Adrenal gland (tissue), 12 donors: ENCODE measurements around the gene FBLN5. TPM values are rescaled to one million over a fixed set of nuclear protein-coding genes. Genes with fewer than 3 reads are reported as not detected.

Experiments used
- DNase-seq, 7 donors: peaks; one replicate each; pipeline ENCODE4 v3.0.0-alpha.2; 2019 to 2020
- H3K27ac ChIP-seq, 5 donors: fragments of 200-600 bp; sonication (generic) in 4 of 5; 1 replicate in 3 of 5; 2 replicates in 2 of 5; pipeline versions ENCODE4 v1.5.1 to v1.8.0; 2016 to 2020; ENCODE audit warnings: mild to moderate bottlenecking in 1 of 5
- H3K27me3 ChIP-seq: fragments of 200-600 bp; 2 replicates; pipeline ENCODE4 v1.8.0; 2021
- H3K36me3 ChIP-seq, 2 donors: fragments of 200-600 bp; replicated peaks in 1 of 2; 1 replicate in 1 of 2; 2 replicates in 1 of 2; pipeline versions ENCODE4 v1.5.1 to v1.8.0; 2018 to 2022
- H3K4me1 ChIP-seq, 2 donors: fragments of 200-600 bp; replicated peaks in 1 of 2; 1 replicate in 1 of 2; 2 replicates in 1 of 2; pipeline versions ENCODE4 v1.5.1 to v1.8.0; 2018 to 2021
- H3K4me3 ChIP-seq, 4 donors: fragments of 200-600 bp; sonication (generic) in 3 of 4; one replicate each; pipeline ENCODE4 v1.5.1; 2016 to 2018
- H3K9me3 ChIP-seq, 3 donors: fragments of 200-600 bp; sonication (generic) in 1 of 3; replicated peaks in 1 of 3; 1 replicate in 2 of 3; 2 replicates in 1 of 3; pipeline versions ENCODE4 v1.5.1 to v1.8.0; 2016 to 2021
- CTCF ChIP-seq, 6 experiments: fragments of 450-650 bp in 4 of 6; fragments of 200-600 bp in 2 of 6; sonication (generic) in 1 of 6; IDR thresholded peaks; 1 replicate in 5 of 6; 2 replicates in 1 of 6; pipeline versions ENCODE4 v1.5.1 to v1.8.0; 2016 to 2021; ENCODE audit warnings: antibody characterized with exemption in 6 of 6, mild to moderate bottlenecking in 2 of 6, moderate library complexity in 1 of 6
- POLR2A ChIP-seq, 2 donors: fragments of 450-650 bp; IDR thresholded peaks; one replicate each; pipeline ENCODE4 v1.6.1; 2017; ENCODE audit warnings: antibody characterized with exemption in 2 of 2, mild to moderate bottlenecking in 2 of 2, moderate library complexity in 1 of 2
- WGBS, 4 donors: extraction: QIAGEN DNeasy Blood & Tissue Kit in 2 of 4; methylation state at CpG; one replicate each; pipeline versions ENCODE4 v1.1.5 to v1.1.7; 2013 to 2017; 5-methylcytosine and 5-hydroxymethylcytosine counted together
- intact Hi-C, 2 donors: fragments of 100-400 bp; cut with DNase I; formaldehyde crosslinking; loops; one replicate each; pipeline versions ENCODE4 v1.14.1 to v1.15.0; 2022 to 2023
- polyA plus RNA-seq, 3 donors: library from polyadenylated mRNA; stranded (reverse); fragments of 200-250 nt in 2 of 3; fragments of 350-450 nt in 1 of 3; fragmentation: Illumina TruSeq in 1 of 3; extraction: RNeasy Lipid Tissue Mini Kit (QIAGEN cat#74804) in 1 of 3; gene quantifications; one replicate each; pipeline ENCODE4 v1.2.3, GENCODE V29; 2013 to 2014
- total RNA-seq, 9 donors: library from RNA; depleted of rRNA in 4 of 9; stranded (reverse); fragments of >200 nt in 4 of 9; fragments of 120-200 nt in 1 of 9; fragmentation: NEBNext Ultra II Directional in 1 of 9; extraction: Animal tissue kit (Norgen Biotek cat#: 25700) in 1 of 9; gene quantifications; one replicate each; pipeline versions ENCODE4 v1.1.0 to v1.2.4, GENCODE V29; 2013 to 2023
- donor health status: healthy with polysubstance abuse.
- donor health status: Bipolar disorder and iron deficiency.
- donor health status: DM: yes; HTN: yes; CAD: no.
- donor health status: DM: no; HTN: no; CAD: no.
- donor health status: DM: no; HTN: no; CAD: no.
- donor health status: DM: yes; HTN: yes; CAD: no.

Gene FBLN5
- total and polyA plus RNA-seq, 12 donors, result 26.0 to 389 (median 125) TPM

- H3K4me3 ChIP-seq, result no peak overlapping the region
- intact Hi-C loops, result no loop called here
- no peaks in the 10 kb centered on the region for H3K36me3 ChIP-seq
- H3K27ac ChIP-seq, result no peak overlapping the region
- H3K27me3 ChIP-seq, result no peaks in the 10 kb centered on the region
- TF ChIP-seq CTCF (IDR thresholded peaks at IDR 0.05) (no peak), POLR2A (IDR thresholded peaks at IDR 0.05) (no peak)
- no peaks in the 10 kb centered on the region for H3K9me3 ChIP-seq
- H3K4me1 ChIP-seq, result no peaks in the 10 kb centered on the region
- 77 to 89% (median 82%) methylated on average over 6 of the region's 6 CpGs for WGBS, 4 donors
- no peak for DNase-seq
These were observed 68.3 kb downstream of the FBLN5 start for GRCh38 chr14:91879196-91879595.

GRCh38 chr14:91878274-91878673, 69.2 kb downstream of the FBLN5 start:
- no peak for TF ChIP-seq CTCF (IDR thresholded peaks at IDR 0.05)
- TF ChIP-seq POLR2A (IDR thresholded peaks at IDR 0.05), result no peak
- no peak for DNase-seq
- intact Hi-C loops, result no loop called here
- Histone ChIP-seq H3K4me3 (no peak overlapping the region), H3K27me3 (no peaks in the 10 kb centered on the region), H3K9me3 (no peaks in the 10 kb centered on the region), H3K27ac (no peak overlapping the region), H3K4me1 (no peaks in the 10 kb centered on the region), H3K36me3 (no peaks in the 10 kb centered on the region)
- WGBS, 4 donors, result 89 to 98% (median 98%) methylated on average over 5 of the region's 5 CpGs

GRCh38 chr14:91877376-91877915, 70.0 kb downstream of the FBLN5 start:
- H3K4me1 ChIP-seq, result no peaks in the 10 kb centered on the region
- TF ChIP-seq POLR2A (IDR thresholded peaks at IDR 0.05) (no peak), CTCF (IDR thresholded peaks at IDR 0.05) (no peak)
- intact Hi-C loops, result no loop called here
- no peaks in the 10 kb centered on the region for H3K9me3 ChIP-seq
- H3K4me3 ChIP-seq, result no peak overlapping the region
- WGBS, 4 donors, result 77 to 85% (median 82%) methylated on average over 13 of the region's 13 CpGs
- no peaks in the 10 kb centered on the region for H3K27me3 ChIP-seq
- H3K27ac ChIP-seq, result no peak overlapping the region
- DNase-seq, result no peak
- H3K36me3 ChIP-seq, result no peaks in the 10 kb centered on the region

- Histone ChIP-seq H3K4me3 (no peak overlapping the region), H3K27ac (no peak overlapping the region), H3K27me3 (no peaks in the 10 kb centered on the region), H3K36me3 (no peaks in the 10 kb centered on the region), H3K9me3 (no peaks in the 10 kb centered on the region), H3K4me1 (no peaks in the 10 kb centered on the region)
- no peak for DNase-seq
- intact Hi-C loops, result no loop called here
- 90 to 95% (median 91%) methylated on average over 6 of the region's 6 CpGs for WGBS, 4 donors
- TF ChIP-seq POLR2A (IDR thresholded peaks at IDR 0.05) (no peak), CTCF (IDR thresholded peaks at IDR 0.05) (no peak)
These were observed 71.0 kb downstream of the FBLN5 start for GRCh38 chr14:91876492-91876891.
